Measurements from ENCODE around the gene CHRNA1. TPM values are rescaled to one million over a fixed set of nuclear protein-coding genes. Genes with fewer than 3 reads are reported as not detected.

CHRNA1 gene
- total and polyA plus RNA-seq, 2 of the 13 experiments (the other 11 are each of a cell fraction or from before 2014, with no cell fraction given) = not detected

DNA sequence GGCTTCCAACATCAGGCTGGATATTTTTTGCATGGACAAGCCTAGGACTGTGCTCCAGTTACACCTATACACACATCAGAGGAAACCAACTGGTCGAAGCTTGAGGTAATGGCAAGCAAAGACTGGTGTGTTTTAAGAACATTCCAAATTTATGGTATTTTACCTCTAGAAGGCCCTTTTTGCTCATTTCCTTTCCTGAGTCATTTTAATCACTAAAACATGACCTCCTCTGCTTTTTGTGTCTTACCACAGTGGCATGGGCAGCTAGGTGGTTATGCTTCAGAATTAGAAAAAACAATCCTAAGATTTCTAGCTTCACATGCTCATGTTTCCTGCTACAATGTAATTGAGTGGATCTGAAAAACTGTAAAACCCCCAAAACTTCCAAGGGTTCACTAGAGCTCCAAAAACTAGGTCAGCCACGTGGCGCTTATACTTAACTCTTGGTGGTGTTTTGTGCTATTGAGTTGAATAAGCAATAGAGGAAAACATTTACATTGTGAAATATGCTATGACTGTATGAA, 30.6 kb upstream of the CHRNA1 start (continued):
- TF ChIP-seq, protein P1, sequence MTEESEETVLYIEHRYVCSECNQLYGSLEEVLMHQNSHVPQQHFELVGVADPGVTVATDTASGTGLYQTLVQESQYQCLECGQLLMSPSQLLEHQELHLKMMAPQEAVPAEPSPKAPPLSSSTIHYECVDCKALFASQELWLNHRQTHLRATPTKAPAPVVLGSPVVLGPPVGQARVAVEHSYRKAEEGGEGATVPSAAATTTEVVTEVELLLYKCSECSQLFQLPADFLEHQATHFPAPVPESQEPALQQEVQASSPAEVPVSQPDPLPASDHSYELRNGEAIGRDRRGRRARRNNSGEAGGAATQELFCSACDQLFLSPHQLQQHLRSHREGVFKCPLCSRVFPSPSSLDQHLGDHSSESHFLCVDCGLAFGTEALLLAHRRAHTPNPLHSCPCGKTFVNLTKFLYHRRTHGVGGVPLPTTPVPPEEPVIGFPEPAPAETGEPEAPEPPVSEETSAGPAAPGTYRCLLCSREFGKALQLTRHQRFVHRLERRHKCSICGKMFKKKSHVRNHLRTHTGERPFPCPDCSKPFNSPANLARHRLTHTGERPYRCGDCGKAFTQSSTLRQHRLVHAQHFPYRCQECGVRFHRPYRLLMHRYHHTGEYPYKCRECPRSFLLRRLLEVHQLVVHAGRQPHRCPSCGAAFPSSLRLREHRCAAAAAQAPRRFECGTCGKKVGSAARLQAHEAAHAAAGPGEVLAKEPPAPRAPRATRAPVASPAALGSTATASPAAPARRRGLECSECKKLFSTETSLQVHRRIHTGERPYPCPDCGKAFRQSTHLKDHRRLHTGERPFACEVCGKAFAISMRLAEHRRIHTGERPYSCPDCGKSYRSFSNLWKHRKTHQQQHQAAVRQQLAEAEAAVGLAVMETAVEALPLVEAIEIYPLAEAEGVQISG (CRISPR knock-in tag; IDR thresholded peaks at IDR 0.05) = no peak
- no peak for TF ChIP-seq ZNF772 (CRISPR knock-in tag; IDR thresholded peaks at IDR 0.05)
- TF ChIP-seq, protein P2, sequence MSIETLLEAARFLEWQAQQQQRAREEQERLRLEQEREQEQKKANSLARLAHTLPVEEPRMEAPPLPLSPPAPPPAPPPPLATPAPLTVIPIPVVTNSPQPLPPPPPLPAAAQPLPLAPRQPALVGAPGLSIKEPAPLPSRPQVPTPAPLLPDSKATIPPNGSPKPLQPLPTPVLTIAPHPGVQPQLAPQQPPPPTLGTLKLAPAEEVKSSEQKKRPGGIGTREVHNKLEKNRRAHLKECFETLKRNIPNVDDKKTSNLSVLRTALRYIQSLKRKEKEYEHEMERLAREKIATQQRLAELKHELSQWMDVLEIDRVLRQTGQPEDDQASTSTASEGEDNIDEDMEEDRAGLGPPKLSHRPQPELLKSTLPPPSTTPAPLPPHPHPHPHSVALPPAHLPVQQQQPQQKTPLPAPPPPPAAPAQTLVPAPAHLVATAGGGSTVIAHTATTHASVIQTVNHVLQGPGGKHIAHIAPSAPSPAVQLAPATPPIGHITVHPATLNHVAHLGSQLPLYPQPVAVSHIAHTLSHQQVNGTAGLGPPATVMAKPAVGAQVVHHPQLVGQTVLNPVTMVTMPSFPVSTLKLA (IDR thresholded peaks at IDR 0.05) = no peak

DNA sequence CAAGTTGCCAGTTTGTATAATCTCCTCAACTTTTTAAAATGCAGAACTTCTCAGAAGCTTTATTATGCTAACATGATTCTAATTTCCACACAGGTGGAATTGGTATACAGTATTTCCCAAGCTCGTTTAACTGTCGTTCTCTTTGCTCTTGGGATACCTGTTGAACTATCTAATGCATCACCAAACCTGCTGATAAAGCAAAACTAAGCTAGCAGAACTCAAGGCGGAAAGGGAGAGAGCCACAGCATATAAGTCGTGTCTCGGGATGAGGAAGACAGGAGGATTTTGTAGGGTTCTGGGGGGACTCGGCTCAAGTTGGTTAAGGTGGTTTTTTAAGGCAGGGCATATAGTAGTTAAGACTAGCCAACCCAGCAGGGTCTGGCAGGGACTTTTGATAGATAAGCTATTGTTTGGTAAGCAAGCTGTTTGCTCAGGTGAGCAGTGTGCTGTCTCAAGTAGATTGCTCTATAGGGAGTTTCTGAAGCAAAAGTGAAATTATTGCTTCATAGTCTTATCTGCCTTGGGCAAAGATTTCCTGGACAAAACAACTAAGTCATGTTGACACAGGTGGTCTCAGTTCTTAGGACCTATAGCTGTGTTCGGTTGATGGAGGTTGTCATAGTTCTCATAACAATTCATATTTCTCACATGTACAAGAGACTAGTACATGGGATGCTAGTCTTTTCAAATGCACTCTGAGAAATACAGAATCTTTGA, 28.2 kb upstream of the CHRNA1 start:
- Histone ChIP-seq H3K9me3 (ENCODE audit: low read length) (no peaks in the 10 kb centered on the region), H3K4me3 (replicated peaks in 1 of 3; ENCODE audit: insufficient read depth in 1 of 3, low read depth in 2 of 3, low read length in 3 of 3) (no peak overlapping the region), H4K20me1 (ENCODE audit: insufficient read depth, low read length) (no peaks in the 10 kb centered on the region), H2AFZ (ENCODE audit: low read length) (no peak overlapping the region), H3K9ac (ENCODE audit: insufficient read depth, low read depth, low read length) (no peak overlapping the region), H3K36me3 (replicated peaks in 1 of 2; ENCODE audit: control insufficient read depth in 1 of 2, insufficient read depth in 2 of 2, low read length in 2 of 2) (no peaks in the 10 kb centered on the region), H3K27me3 (ENCODE audit: control insufficient read depth in 1 of 2, insufficient read depth in 2 of 2, low read length in 2 of 2) (peaks cover 3 to 37% of the 10 kb centered on the region in 2 experiments; a peak in 3 of 5 replicates), H3K4me1 (ENCODE audit: insufficient read depth, low read length) (no peaks in the 10 kb centered on the region), H3K27ac (ENCODE audit: extremely low read length, insufficient read depth, low read length) (no peak overlapping the region), H3K79me2 (ENCODE audit: insufficient read depth, low read length) (no peaks in the 10 kb centered on the region), H3K4me2 (ENCODE audit: low read depth, low read length) (no peak overlapping the region)
- DNase-seq (ENCODE audit: low spot score) (no peak), FAIRE-seq (no peak), ATAC-seq (no peak)
- intact Hi-C loops (cut with micrococcal nuclease; ENCODE audit: unreplicated experiment) = no loop called here
- POLR2A ChIA-PET = no interaction called here
- CTCF ChIA-PET (ENCODE audit: low intra/inter-chr PET ratio, low total read pairs) = no interaction called here
- in situ Hi-C loops (cut with HindIII; ENCODE audit: extremely low pct_ligation_motif_present, low pct_unique_long_range_greater_than_20kb) = no loop called here
- 19% methylated on average over 7 of the region's 7 CpGs for WGBS (ENCODE audit: low lambda C conversion rate)
- BruUV-seq (replicated peaks) = no TSS peak
- peak; percentile 76 for TF ChIP-seq MAFF (IDR thresholded peaks at IDR 0.05; ENCODE audit: low read depth, low read length)
- TF ChIP-seq RAD21 (CRISPR knock-in tag; IDR thresholded peaks at IDR 0.05) = no peak
- TF ChIP-seq, protein P3, sequence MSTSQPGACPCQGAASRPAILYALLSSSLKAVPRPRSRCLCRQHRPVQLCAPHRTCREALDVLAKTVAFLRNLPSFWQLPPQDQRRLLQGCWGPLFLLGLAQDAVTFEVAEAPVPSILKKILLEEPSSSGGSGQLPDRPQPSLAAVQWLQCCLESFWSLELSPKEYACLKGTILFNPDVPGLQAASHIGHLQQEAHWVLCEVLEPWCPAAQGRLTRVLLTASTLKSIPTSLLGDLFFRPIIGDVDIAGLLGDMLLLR (CRISPR knock-in tag; IDR thresholded peaks at IDR 0.05) = no peak
- peak; percentile 82 to 85 for TF ChIP-seq MAFK (conservative IDR thresholded peaks at IDR 0.05 in 1 of 2, IDR thresholded peaks at IDR 0.05 in 1 of 2; ENCODE audit: low read length in 2 of 2)
- no peak for TF ChIP-seq ZNF383 (CRISPR knock-in tag; IDR thresholded peaks at IDR 0.05; ENCODE audit: borderline replicate concordance)
